Activated naive CD4-positive, alpha-beta T cell treated with anti-CD3 and anti-CD28 coated beads, Interleukin-2, amount 50 U/mL, for 16 hours (primary cell): ENCODE measurements around the gene AMOT.

Source experiments
- DNase-seq: peaks from one replicate; pipeline ENCODE4 v3.0.0-alpha.2; 2020

AMOT gene

GRCh38 chrX:112731793-112732192 is 108.8 kb downstream of the AMOT start:
- no peak for DNase-seq
